HG02973 (cell line): Measurements from ENCODE around the gene ADD3.
A peak's percentile ranks its signal among the peaks of the same experiment; 100 is the strongest.

Experiments used
- ATAC-seq: cut with Tn5 transposase; IDR thresholded peaks from one replicate; pipeline ENCODE4 v1.9.1; 2021; ENCODE audit warnings: moderate library complexity; ENCODE audit not compliant: unreplicated experiment

ADD3 gene

GRCh38 chr10:110059925-110060324 lies 52.1 kb downstream of the ADD3 start:
- ATAC-seq, result no peak

GRCh38 chr10:110061687-110062086 lies 53.9 kb downstream of the ADD3 start:
- no peak for ATAC-seq

- no peak for ATAC-seq
These were observed 57.5 kb downstream of the ADD3 start for GRCh38 chr10:110065269-110065668.

- ATAC-seq, result peak; percentile 44
These were observed 60.4 kb downstream of the ADD3 start for GRCh38 chr10:110067960-110068770.

GRCh38 chr10:110068780-110069179 lies 61.0 kb downstream of the ADD3 start:
- no peak for ATAC-seq

- peak; percentile 59 for ATAC-seq
These were observed 61.8 kb downstream of the ADD3 start for GRCh38 chr10:110069502-110069982.

- no peak for ATAC-seq
These were observed 66.1 kb downstream of the ADD3 start for GRCh38 chr10:110073896-110074295.

GRCh38 chr10:110074298-110074697 lies 66.5 kb downstream of the ADD3 start:
- no peak for ATAC-seq

- no peak for ATAC-seq
These were observed 67.2 kb downstream of the ADD3 start for GRCh38 chr10:110074758-110075671.

GRCh38 chr10:110075686-110076085 lies 67.9 kb downstream of the ADD3 start:
- ATAC-seq, result no peak

- peak; percentile 49 for ATAC-seq
These were observed 69.0 kb downstream of the ADD3 start for GRCh38 chr10:110076559-110077318.

- ATAC-seq, result no peak
These were observed 69.8 kb downstream of the ADD3 start for GRCh38 chr10:110077436-110078130.

- no peak for ATAC-seq
These were observed 70.5 kb downstream of the ADD3 start for GRCh38 chr10:110078317-110078716.

GRCh38 chr10:110081911-110082310 lies 74.1 kb downstream of the ADD3 start:
- no peak for ATAC-seq

GRCh38 chr10:110083884-110084283 lies 76.1 kb downstream of the ADD3 start:
- ATAC-seq, result no peak

- no peak for ATAC-seq
These were observed 79.9 kb downstream of the ADD3 start for GRCh38 chr10:110087682-110088081.

GRCh38 chr10:110088367-110089104 lies 80.8 kb downstream of the ADD3 start:
- ATAC-seq, result no peak

GRCh38 chr10:110091830-110092229 lies 84.0 kb downstream of the ADD3 start:
- ATAC-seq, result no peak

GRCh38 chr10:110093722-110094121 lies 85.9 kb downstream of the ADD3 start:
- no peak for ATAC-seq

GRCh38 chr10:110094786-110095185 lies 87.0 kb downstream of the ADD3 start:
- no peak for ATAC-seq
